ENCODE measurements around the gene LYVE1. TPM values are rescaled to one million over a fixed set of nuclear protein-coding genes. Genes with fewer than 3 reads are reported as not detected.
A peak's percentile ranks its signal among the peaks of the same experiment; 100 is the strongest.

Gene LYVE1
- total and polyA plus RNA-seq, 7 donors, result 5.2 to 37.0 (median 17.4) TPM

GRCh38 chr11:10575346-10576034 is 7.0 kb upstream of the LYVE1 start:
- intact Hi-C loops (cut with DNase I), result no loop called here
- no peak overlapping the region for H3K4me3 ChIP-seq
- 87 to 97% (median 92%) methylated on average over 3 of the region's 3 CpGs for WGBS, 3 donors
- no peaks in the 10 kb centered on the region for H3K9me3 ChIP-seq
- no peaks in the 10 kb centered on the region for H3K27me3 ChIP-seq (ENCODE audit: insufficient read depth in 3 of 3, low read length in 2 of 3)
- no peak for TF ChIP-seq CTCF (IDR thresholded peaks at IDR 0.05)
- ATAC-seq, result no peak
- H3K27ac ChIP-seq, result no peak overlapping the region
- no peaks in the 10 kb centered on the region for H3K36me3 ChIP-seq (ENCODE audit: insufficient read depth in 1 of 2, low read depth in 1 of 2)
- no peak for DNase-seq
- peaks cover 27% of the 10 kb centered on the region for H3K4me1 ChIP-seq

- DNase-seq (no peak), ATAC-seq (peak in 1 of 4 donors; percentile 18)
- Histone ChIP-seq H3K4me1 (peaks cover 27% of the 10 kb centered on the region), H3K27me3 (ENCODE audit: insufficient read depth in 3 of 3, low read length in 2 of 3) (no peaks in the 10 kb centered on the region), H3K4me3 (no peak overlapping the region), H3K36me3 (ENCODE audit: insufficient read depth in 1 of 2, low read depth in 1 of 2) (no peaks in the 10 kb centered on the region), H3K9me3 (no peaks in the 10 kb centered on the region), H3K27ac (peak overlapping the region; percentile 40)
- TF ChIP-seq CTCF (IDR thresholded peaks at IDR 0.05), result no peak
- intact Hi-C loops (cut with DNase I), result no loop called here
- WGBS, 3 donors, result 70 to 76% (median 72%) methylated on average over 3 of the region's 3 CpGs
These were observed 5.1 kb upstream of the LYVE1 start for GRCh38 chr11:10573556-10573955.

DNA sequence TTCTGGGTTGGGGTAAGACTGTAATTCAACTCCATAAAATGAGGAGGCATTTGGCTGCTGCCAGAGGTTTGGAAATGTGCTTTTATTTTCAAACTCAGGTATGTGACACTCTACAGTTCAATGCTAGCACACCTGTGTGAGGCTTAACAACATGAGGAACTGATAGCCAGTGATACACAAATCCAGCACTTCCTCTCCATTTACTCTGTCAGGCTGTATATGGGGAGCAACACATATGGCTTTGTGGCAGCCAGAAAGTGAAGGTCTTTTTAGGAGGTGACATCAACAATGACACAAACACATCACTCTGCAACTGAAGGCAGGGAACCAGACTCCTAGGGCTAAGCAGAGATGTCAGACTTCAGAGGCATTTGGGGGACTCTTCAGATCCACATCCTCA is 4.6 kb upstream of the LYVE1 start:
- ATAC-seq (peak in 2 of 4 donors; percentile 21 to 26), DNase-seq (no peak)
- H3K27ac ChIP-seq, result peak overlapping the region; percentile 40
- intact Hi-C loops (cut with DNase I), result no loop called here
- no peaks in the 10 kb centered on the region for H3K36me3 ChIP-seq (ENCODE audit: insufficient read depth in 1 of 2, low read depth in 1 of 2)
- TF ChIP-seq CTCF (IDR thresholded peaks at IDR 0.05), result no peak
- H3K4me1 ChIP-seq, result peaks cover 27% of the 10 kb centered on the region
- H3K9me3 ChIP-seq, result no peaks in the 10 kb centered on the region
- no peaks in the 10 kb centered on the region for H3K27me3 ChIP-seq (ENCODE audit: insufficient read depth in 3 of 3, low read length in 2 of 3)
- H3K4me3 ChIP-seq, result no peak overlapping the region

DNA sequence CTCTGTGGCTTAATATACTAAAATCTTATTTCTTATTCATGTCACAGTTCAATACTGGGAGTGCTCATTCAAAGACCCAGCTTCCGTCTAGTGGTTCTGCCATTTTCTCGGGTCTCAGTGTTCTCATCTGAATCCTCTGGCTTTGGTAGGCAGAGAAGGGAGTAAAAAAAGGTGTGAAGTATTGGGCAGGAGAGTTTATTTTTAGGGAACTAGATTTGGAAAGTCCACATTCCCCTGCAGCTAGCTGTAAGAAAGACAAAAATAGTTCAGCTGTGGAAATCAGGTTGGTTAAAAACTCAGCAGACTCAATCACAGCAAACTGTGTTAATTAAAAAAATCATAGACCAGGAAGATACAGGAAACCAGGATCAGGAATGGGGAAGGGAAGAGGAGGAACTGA is 4.1 kb upstream of the LYVE1 start:
- Histone ChIP-seq H3K4me3 (no peak overlapping the region), H3K36me3 (ENCODE audit: insufficient read depth in 1 of 2, low read depth in 1 of 2) (no peaks in the 10 kb centered on the region), H3K9me3 (no peaks in the 10 kb centered on the region), H3K4me1 (peaks cover 27% of the 10 kb centered on the region), H3K27ac (peak overlapping the region; percentile 40), H3K27me3 (ENCODE audit: insufficient read depth in 3 of 3, low read length in 2 of 3) (no peaks in the 10 kb centered on the region)
- no peak for TF ChIP-seq CTCF (IDR thresholded peaks at IDR 0.05)
- WGBS, 3 donors, result 28 to 47% (median 30%) methylated on average over 2 of the region's 2 CpGs
- ATAC-seq (peak in 3 of 4 donors; percentile 48 to 88 (median 79)), DNase-seq (no peak)
- intact Hi-C loops (cut with DNase I), result no loop called here

GRCh38 chr11:10567446-10567845 is 1.0 kb downstream of the LYVE1 start:
- Histone ChIP-seq H3K4me1 (peaks cover 11% of the 10 kb centered on the region), H3K4me3 (peak overlapping the region; percentile 26), H3K9me3 (no peaks in the 10 kb centered on the region), H3K36me3 (ENCODE audit: insufficient read depth in 1 of 2, low read depth in 1 of 2) (no peaks in the 10 kb centered on the region), H3K27ac (no peak overlapping the region), H3K27me3 (ENCODE audit: insufficient read depth in 3 of 3, low read length in 2 of 3) (no peaks in the 10 kb centered on the region)
- DNase-seq, result no peak
- intact Hi-C loops (cut with DNase I), result no loop called here
- TF ChIP-seq CTCF (IDR thresholded peaks at IDR 0.05), result no peak
- no peak for ATAC-seq
- WGBS, 3 donors, result 86 to 93% (median 89%) methylated on average over 2 of the region's 2 CpGs
